Colonic mucosa (tissue), 4 donors: ENCODE measurements around the gene HMGCLL1. TPM values are rescaled to one million over a fixed set of nuclear protein-coding genes. Genes with fewer than 3 reads are reported as not detected.

Experiments used
- DNase-seq: peaks from one replicate; pipeline ENCODE4 v3.0.0-alpha.2; 2020
- H3K27ac ChIP-seq: fragments of 200-600 bp; one replicate; pipeline ENCODE4 v1.8.0; 2021
- H3K27me3 ChIP-seq: fragments of 200-600 bp; one replicate; pipeline ENCODE4 v1.8.0; 2021
- H3K36me3 ChIP-seq: fragments of 200-600 bp; one replicate; pipeline ENCODE4 v1.8.0; 2021
- H3K4me1 ChIP-seq: fragments of 200-600 bp; one replicate; pipeline ENCODE4 v1.8.0; 2021; ENCODE audit warnings: mild to moderate bottlenecking
- H3K4me3 ChIP-seq: fragments of 200-600 bp; one replicate; pipeline ENCODE4 v1.8.0; 2021
- H3K9ac ChIP-seq, 2 donors: one replicate each; pipeline ENCODE4 v1.7.0; 2013; ENCODE audit warnings: control low read depth in 2 of 2, low read depth in 2 of 2, low read length in 2 of 2
- H3K9me3 ChIP-seq: fragments of 200-600 bp; one replicate; pipeline ENCODE4 v1.8.0; 2021
- intact Hi-C: fragments of 100-400 bp; cut with DNase I; formaldehyde crosslinking; loops from one replicate; pipeline ENCODE4 v1.14.1; 2022
- total RNA-seq, 2 donors: library from RNA; stranded (reverse); fragmentation: NEBNext Ultra II Directional in 1 of 2; extraction: Animal tissue kit (Norgen Biotek cat#: 25700) in 1 of 2; gene quantifications; one replicate each; pipeline ENCODE4 v1.2.1, GENCODE V29; 2021
- TF ChIP-seq, protein P1 (sequence below): fragments of 200-600 bp; IDR thresholded peaks from one replicate; pipeline ENCODE4 v1.8.0; 2022; ENCODE audit warnings: antibody characterized with exemption, mild to moderate bottlenecking
- donor health status: healthy.
- donor health status: DM: no; HTN: no; CAD: no.
- donor health status: DM: no; HTN: no; CAD: no.

The HMGCLL1 gene
- total RNA-seq, 2 donors from 2014 or later, result 0.45 to 0.52 TPM

- no peaks in the 10 kb centered on the region for H3K9me3 ChIP-seq
- no peaks in the 10 kb centered on the region for H3K27me3 ChIP-seq
- no peaks in the 10 kb centered on the region for H3K36me3 ChIP-seq
- intact Hi-C loops, result no loop called here
- no peak overlapping the region for H3K27ac ChIP-seq
- no peak overlapping the region for H3K4me3 ChIP-seq
- no peaks in the 10 kb centered on the region for H3K4me1 ChIP-seq
- H3K9ac ChIP-seq, result no peak overlapping the region
- DNase-seq, result no peak
- TF ChIP-seq, protein P1, sequence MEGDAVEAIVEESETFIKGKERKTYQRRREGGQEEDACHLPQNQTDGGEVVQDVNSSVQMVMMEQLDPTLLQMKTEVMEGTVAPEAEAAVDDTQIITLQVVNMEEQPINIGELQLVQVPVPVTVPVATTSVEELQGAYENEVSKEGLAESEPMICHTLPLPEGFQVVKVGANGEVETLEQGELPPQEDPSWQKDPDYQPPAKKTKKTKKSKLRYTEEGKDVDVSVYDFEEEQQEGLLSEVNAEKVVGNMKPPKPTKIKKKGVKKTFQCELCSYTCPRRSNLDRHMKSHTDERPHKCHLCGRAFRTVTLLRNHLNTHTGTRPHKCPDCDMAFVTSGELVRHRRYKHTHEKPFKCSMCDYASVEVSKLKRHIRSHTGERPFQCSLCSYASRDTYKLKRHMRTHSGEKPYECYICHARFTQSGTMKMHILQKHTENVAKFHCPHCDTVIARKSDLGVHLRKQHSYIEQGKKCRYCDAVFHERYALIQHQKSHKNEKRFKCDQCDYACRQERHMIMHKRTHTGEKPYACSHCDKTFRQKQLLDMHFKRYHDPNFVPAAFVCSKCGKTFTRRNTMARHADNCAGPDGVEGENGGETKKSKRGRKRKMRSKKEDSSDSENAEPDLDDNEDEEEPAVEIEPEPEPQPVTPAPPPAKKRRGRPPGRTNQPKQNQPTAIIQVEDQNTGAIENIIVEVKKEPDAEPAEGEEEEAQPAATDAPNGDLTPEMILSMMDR, result no peak
Observed at GRCh38 chr6:55497694-55498093, 81.3 kb downstream of the HMGCLL1 start.

GRCh38 chr6:55496201-55496600 lies 82.8 kb downstream of the HMGCLL1 start:
- intact Hi-C loops, result no loop called here
- H3K36me3 ChIP-seq, result no peaks in the 10 kb centered on the region
- no peak overlapping the region for H3K9ac ChIP-seq
- TF ChIP-seq, protein P1, result no peak
- H3K27me3 ChIP-seq, result no peaks in the 10 kb centered on the region
- no peaks in the 10 kb centered on the region for H3K9me3 ChIP-seq
- no peak overlapping the region for H3K27ac ChIP-seq
- H3K4me1 ChIP-seq, result no peaks in the 10 kb centered on the region
- H3K4me3 ChIP-seq, result no peak overlapping the region
- no peak for DNase-seq

- Histone ChIP-seq H3K9me3 (no peaks in the 10 kb centered on the region), H3K27me3 (no peaks in the 10 kb centered on the region), H3K27ac (no peak overlapping the region), H3K4me1 (no peaks in the 10 kb centered on the region), H3K4me3 (no peak overlapping the region), H3K36me3 (no peaks in the 10 kb centered on the region), H3K9ac (no peak overlapping the region)
- TF ChIP-seq, protein P1, result no peak
- intact Hi-C loops, result no loop called here
- DNase-seq, result no peak
Observed at GRCh38 chr6:55495277-55495676, 83.7 kb downstream of the HMGCLL1 start.

- Histone ChIP-seq H3K9ac (no peak overlapping the region), H3K27me3 (no peaks in the 10 kb centered on the region), H3K9me3 (no peaks in the 10 kb centered on the region), H3K4me3 (no peak overlapping the region), H3K27ac (no peak overlapping the region), H3K4me1 (no peaks in the 10 kb centered on the region), H3K36me3 (no peaks in the 10 kb centered on the region)
- DNase-seq, result no peak
- intact Hi-C loops, result no loop called here
- TF ChIP-seq, protein P1, result no peak
Observed at GRCh38 chr6:55494411-55494810, 84.6 kb downstream of the HMGCLL1 start.

DNA sequence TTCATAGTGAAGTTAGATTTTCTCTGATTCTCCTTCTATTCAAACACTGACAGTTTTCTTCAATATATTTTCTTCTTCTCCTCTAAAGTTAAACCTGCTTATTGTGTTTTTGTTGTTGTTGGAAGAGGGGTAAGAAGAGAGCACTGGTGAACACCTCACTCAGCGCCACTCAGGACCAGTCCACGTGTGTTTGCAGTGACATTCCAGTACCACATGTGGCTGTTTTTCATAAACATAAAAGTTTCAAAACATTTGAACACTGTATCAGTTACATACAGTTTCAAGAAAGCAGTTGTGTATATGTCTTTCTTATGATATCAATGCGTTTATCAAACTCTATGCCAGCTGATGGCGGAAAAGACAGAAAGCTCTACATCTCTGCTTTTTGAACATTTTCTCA lies 86.7 kb downstream of the HMGCLL1 start:
- Histone ChIP-seq H3K9ac (no peak overlapping the region), H3K4me3 (no peak overlapping the region), H3K27me3 (no peaks in the 10 kb centered on the region), H3K27ac (no peak overlapping the region), H3K9me3 (no peaks in the 10 kb centered on the region), H3K36me3 (no peaks in the 10 kb centered on the region), H3K4me1 (no peaks in the 10 kb centered on the region)
- TF ChIP-seq, protein P1, result no peak
- intact Hi-C loops, result no loop called here
- no peak for DNase-seq

GRCh38 chr6:55490871-55491270 lies 88.1 kb downstream of the HMGCLL1 start:
- Histone ChIP-seq H3K27ac (no peak overlapping the region), H3K4me3 (no peak overlapping the region), H3K9ac (no peak overlapping the region), H3K9me3 (no peaks in the 10 kb centered on the region), H3K27me3 (no peaks in the 10 kb centered on the region), H3K36me3 (no peaks in the 10 kb centered on the region), H3K4me1 (no peaks in the 10 kb centered on the region)
- TF ChIP-seq, protein P1, result no peak
- DNase-seq, result no peak
- intact Hi-C loops, result no loop called here
